ENCODE data around the gene FAR1.

FAR1 gene

DNA sequence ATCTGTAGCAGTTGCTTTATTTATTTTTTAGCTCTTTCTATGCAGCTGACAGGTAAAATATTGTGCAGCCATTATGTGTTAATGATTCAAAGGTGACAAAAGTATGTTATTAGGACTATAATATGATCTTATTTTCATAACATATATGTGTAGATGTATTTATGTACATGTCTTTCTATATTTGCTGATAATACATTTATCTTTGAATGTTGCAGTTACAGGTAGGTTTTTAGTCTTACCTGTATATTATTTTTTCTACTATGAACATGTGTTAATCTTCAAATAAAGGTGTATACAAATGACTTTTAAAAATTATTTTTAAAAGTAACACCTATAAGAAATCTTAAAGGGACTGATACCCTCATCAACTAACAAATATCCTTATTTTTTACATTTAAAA is 33.6 kb downstream of the FAR1 start:
- POLR2A ChIA-PET: no interaction called here
- TF ChIP-seq FOXA1 (IDR thresholded peaks at IDR 0.05) (no peak), SP1 (IDR thresholded peaks at IDR 0.05) (no peak), CTBP1 (IDR thresholded peaks at IDR 0.05; ENCODE audit: borderline replicate concordance) (no peak), BHLHE40 (IDR thresholded peaks at IDR 0.05; ENCODE audit: borderline replicate concordance) (no peak), ZNF384 (IDR thresholded peaks at IDR 0.05) (no peak), L3MBTL2 (conservative IDR thresholded peaks at IDR 0.05) (no peak), NFRKB (IDR thresholded peaks at IDR 0.05) (no peak), ELF4 (IDR thresholded peaks at IDR 0.05) (no peak), TARDBP (IDR thresholded peaks at IDR 0.05) (no peak), FOXM1 (IDR thresholded peaks at IDR 0.05; ENCODE audit: borderline replicate concordance) (no peak), FOXK2 (IDR thresholded peaks at IDR 0.05) (no peak), ARNT (IDR thresholded peaks at IDR 0.05) (no peak), SUZ12 (IDR thresholded peaks at IDR 0.05) (no peak), HDGF (IDR thresholded peaks at IDR 0.05; ENCODE audit: borderline replicate concordance) (no peak), LEF1 (IDR thresholded peaks at IDR 0.05; ENCODE audit: borderline replicate concordance) (no peak)
- TF ChIP-seq, protein P1, sequence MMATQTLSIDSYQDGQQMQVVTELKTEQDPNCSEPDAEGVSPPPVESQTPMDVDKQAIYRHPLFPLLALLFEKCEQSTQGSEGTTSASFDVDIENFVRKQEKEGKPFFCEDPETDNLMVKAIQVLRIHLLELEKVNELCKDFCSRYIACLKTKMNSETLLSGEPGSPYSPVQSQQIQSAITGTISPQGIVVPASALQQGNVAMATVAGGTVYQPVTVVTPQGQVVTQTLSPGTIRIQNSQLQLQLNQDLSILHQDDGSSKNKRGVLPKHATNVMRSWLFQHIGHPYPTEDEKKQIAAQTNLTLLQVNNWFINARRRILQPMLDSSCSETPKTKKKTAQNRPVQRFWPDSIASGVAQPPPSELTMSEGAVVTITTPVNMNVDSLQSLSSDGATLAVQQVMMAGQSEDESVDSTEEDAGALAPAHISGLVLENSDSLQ (IDR thresholded peaks at IDR 0.05): no peak
- CTCF ChIA-PET: interaction anchor here (0.7 kb wide), 2 partner anchors 23 to 224 kb away, joined by 3 read pairs; no protein-coding TSS in a partner anchor
- DNase-seq (ENCODE audit: extremely low spot score): no peak

DNA sequence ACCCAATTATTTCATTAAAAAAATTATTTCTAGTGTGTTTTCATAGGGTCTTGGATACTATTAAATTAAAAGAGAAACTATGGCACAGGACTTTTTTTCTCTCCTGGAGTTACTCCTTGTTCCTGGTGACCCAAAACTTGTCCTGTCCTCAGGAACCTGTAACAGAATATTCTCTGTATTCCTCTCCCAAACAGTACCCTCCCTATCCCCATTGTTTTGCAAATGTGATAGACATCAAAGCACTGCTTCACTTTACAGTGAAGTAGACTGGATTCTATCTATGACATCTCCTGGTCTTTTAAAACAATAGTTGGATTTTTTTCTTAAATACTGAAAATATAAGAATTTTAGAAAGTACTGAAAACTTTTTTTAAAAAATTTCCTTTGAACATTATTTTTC is 37.2 kb downstream of the FAR1 start:
- DNase-seq (ENCODE audit: extremely low spot score): no peak
- CTCF ChIA-PET: no interaction called here
- POLR2A ChIA-PET: no interaction called here

DNA sequence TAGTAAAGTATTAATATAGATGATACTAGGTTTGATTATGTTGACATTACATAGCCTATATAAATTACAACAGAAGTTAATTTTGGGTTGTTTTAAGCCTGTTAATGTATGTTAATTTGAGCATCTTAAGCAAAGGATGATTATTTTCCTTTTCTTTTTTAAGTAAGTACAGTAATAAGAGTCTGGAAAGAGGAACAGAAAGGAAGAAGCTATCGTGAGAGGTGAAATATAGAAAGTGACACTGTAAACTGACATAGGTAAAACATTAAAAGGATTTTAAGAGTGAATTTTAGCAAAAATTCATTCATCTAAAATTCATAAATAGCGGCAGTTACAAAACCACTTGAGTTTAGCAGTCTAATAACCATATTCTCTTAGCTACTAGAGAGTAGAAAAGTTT is 45.5 kb downstream of the FAR1 start:
- TF ChIP-seq CTBP1 (IDR thresholded peaks at IDR 0.05; ENCODE audit: borderline replicate concordance) (no peak), BHLHE40 (IDR thresholded peaks at IDR 0.05; ENCODE audit: borderline replicate concordance) (no peak), L3MBTL2 (conservative IDR thresholded peaks at IDR 0.05) (no peak), LEF1 (IDR thresholded peaks at IDR 0.05; ENCODE audit: borderline replicate concordance) (no peak), SP1 (IDR thresholded peaks at IDR 0.05) (no peak), ELF4 (IDR thresholded peaks at IDR 0.05) (no peak), ARNT (IDR thresholded peaks at IDR 0.05) (no peak), SUZ12 (IDR thresholded peaks at IDR 0.05) (no peak), FOXM1 (IDR thresholded peaks at IDR 0.05; ENCODE audit: borderline replicate concordance) (no peak), TARDBP (IDR thresholded peaks at IDR 0.05) (no peak), ZNF384 (IDR thresholded peaks at IDR 0.05) (no peak)
- CTCF ChIA-PET: no interaction called here
- POLR2A ChIA-PET: no interaction called here
- DNase-seq (ENCODE audit: extremely low spot score): no peak

More for the DNA sequence above, 37.2 kb downstream of the FAR1 start:
- TF ChIP-seq CTBP1 (IDR thresholded peaks at IDR 0.05; ENCODE audit: borderline replicate concordance): no peak
- no peak for TF ChIP-seq FOXA1 (IDR thresholded peaks at IDR 0.05)
- TF ChIP-seq FOXK2 (IDR thresholded peaks at IDR 0.05): no peak
- TF ChIP-seq NFRKB (IDR thresholded peaks at IDR 0.05): no peak
- no peak for TF ChIP-seq TARDBP (IDR thresholded peaks at IDR 0.05)
- TF ChIP-seq ARNT (IDR thresholded peaks at IDR 0.05): no peak
- TF ChIP-seq ELF4 (IDR thresholded peaks at IDR 0.05): no peak

DNA sequence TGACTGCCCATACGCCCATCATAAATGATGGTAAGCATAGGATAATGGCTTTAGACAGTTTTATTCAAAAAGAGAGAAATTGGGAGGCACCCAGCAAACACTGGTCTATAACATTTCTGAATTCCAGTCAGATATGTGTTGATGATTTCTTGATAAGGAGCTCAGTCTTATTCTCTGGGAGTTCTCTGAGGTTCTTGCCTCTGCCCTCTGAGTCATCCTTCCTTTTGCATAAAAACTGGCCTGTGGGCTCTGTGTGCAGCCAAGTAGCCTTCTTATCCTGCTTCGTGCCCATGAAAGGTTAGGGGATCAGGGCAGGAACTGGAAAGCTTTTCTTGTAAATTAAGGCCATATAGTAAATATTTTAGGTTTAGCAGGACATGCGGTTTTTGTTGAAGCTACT is 48.9 kb downstream of the FAR1 start:
- no peak for DNase-seq (ENCODE audit: extremely low spot score)
- POLR2A ChIA-PET: no interaction called here
- TF ChIP-seq L3MBTL2 (conservative IDR thresholded peaks at IDR 0.05) (no peak), FOXM1 (IDR thresholded peaks at IDR 0.05; ENCODE audit: borderline replicate concordance) (no peak), TARDBP (IDR thresholded peaks at IDR 0.05) (no peak), ARNT (IDR thresholded peaks at IDR 0.05) (no peak), NFRKB (IDR thresholded peaks at IDR 0.05) (no peak), BHLHE40 (IDR thresholded peaks at IDR 0.05; ENCODE audit: borderline replicate concordance) (no peak), LEF1 (IDR thresholded peaks at IDR 0.05; ENCODE audit: borderline replicate concordance) (no peak), ELF4 (IDR thresholded peaks at IDR 0.05) (no peak), HDGF (IDR thresholded peaks at IDR 0.05; ENCODE audit: borderline replicate concordance) (no peak)
- CTCF ChIA-PET: interaction anchor here (0.6 kb wide), 1 partner anchor 136 kb away, joined by 4 read pairs; no protein-coding TSS in a partner anchor

DNA sequence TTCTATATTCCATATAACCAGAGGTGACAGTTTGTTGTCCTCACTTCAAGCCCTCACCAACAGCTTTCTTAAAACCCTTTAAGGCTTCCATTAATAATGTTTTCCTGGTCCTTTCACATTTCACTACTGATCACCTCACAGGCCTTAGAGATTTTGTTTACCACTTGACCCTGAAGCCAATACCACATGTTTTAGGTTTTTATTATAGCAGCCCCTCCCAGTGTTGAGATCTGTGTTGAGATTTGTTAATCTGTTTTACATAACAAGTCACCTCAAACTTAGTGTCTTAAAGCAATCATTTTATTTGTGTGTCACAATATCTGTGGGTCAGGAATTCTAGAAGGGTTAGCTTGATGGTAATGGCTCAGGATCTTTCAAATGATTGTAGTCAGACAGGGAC is 49.9 kb downstream of the FAR1 start:
- TF ChIP-seq CTBP1 (IDR thresholded peaks at IDR 0.05; ENCODE audit: borderline replicate concordance) (no peak), L3MBTL2 (conservative IDR thresholded peaks at IDR 0.05) (no peak), TARDBP (IDR thresholded peaks at IDR 0.05) (no peak), NFRKB (IDR thresholded peaks at IDR 0.05) (no peak), FOXA1 (IDR thresholded peaks at IDR 0.05) (no peak), FOXM1 (IDR thresholded peaks at IDR 0.05; ENCODE audit: borderline replicate concordance) (no peak)
- CTCF ChIA-PET: no interaction called here
- no peak for DNase-seq (ENCODE audit: extremely low spot score)
- POLR2A ChIA-PET: no interaction called here

DNA sequence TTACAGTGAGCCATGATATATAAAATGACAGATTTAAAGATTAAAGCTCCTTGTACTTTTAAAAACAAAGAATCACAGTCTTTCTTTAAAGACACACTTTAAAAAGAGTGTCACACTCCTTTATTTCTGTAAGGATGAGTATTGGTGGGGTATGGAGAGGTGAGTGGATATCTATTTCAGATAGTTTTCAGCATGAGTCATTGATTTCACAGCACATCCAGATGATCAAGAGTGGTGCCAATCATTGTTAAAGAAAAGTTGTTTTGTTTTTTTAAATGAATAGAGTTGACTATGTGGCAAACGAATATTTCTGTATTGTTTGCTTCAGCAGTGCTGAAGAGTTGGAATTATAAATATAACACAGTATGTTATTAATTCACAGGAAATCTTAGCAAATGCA is 52.5 kb downstream of the FAR1 start:
- POLR2A ChIA-PET: no interaction called here
- no peak for DNase-seq (ENCODE audit: extremely low spot score)
- CTCF ChIA-PET: no interaction called here
- TF ChIP-seq ELF4 (IDR thresholded peaks at IDR 0.05): no peak
- TF ChIP-seq FOXA1 (IDR thresholded peaks at IDR 0.05): no peak
- no peak for TF ChIP-seq FOXM1 (IDR thresholded peaks at IDR 0.05; ENCODE audit: borderline replicate concordance)
- no peak for TF ChIP-seq CTBP1 (IDR thresholded peaks at IDR 0.05; ENCODE audit: borderline replicate concordance)
- TF ChIP-seq ARNT (IDR thresholded peaks at IDR 0.05): no peak
- TF ChIP-seq BHLHE40 (IDR thresholded peaks at IDR 0.05; ENCODE audit: borderline replicate concordance): no peak
- no peak for TF ChIP-seq ZNF384 (IDR thresholded peaks at IDR 0.05)
- TF ChIP-seq, protein P1 (IDR thresholded peaks at IDR 0.05): no peak
- TF ChIP-seq L3MBTL2 (conservative IDR thresholded peaks at IDR 0.05): no peak
- TF ChIP-seq LEF1 (IDR thresholded peaks at IDR 0.05; ENCODE audit: borderline replicate concordance): no peak
- TF ChIP-seq FOXK2 (IDR thresholded peaks at IDR 0.05): no peak
- TF ChIP-seq HDGF (IDR thresholded peaks at IDR 0.05; ENCODE audit: borderline replicate concordance): no peak
- no peak for TF ChIP-seq SP1 (IDR thresholded peaks at IDR 0.05)

DNA sequence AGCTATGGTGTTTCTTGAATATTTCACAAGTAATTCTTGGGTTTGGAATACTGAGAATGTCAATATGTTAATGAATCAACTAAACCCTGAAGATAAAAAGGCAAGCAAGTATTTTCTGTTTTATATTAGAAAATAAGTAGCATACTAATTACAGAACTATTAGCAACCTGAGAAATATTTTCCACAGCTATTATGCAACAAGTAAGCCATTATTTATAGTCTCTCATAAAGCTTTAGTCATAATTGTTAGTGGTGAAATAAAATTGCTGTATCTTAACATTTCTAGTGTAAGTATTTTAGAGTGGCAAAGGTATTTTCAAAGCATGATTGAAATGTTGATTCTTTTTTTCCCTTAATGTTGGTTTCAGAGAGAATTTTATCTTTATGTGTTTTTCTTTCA is 53.3 kb downstream of the FAR1 start:
- ChIA-PET POLR2A (no interaction called here), CTCF (no interaction called here)
- TF ChIP-seq LEF1 (IDR thresholded peaks at IDR 0.05; ENCODE audit: borderline replicate concordance): no peak
- no peak for TF ChIP-seq FOXA1 (IDR thresholded peaks at IDR 0.05)
- no peak for TF ChIP-seq NFRKB (IDR thresholded peaks at IDR 0.05)
- TF ChIP-seq FOXK2 (IDR thresholded peaks at IDR 0.05): no peak
- TF ChIP-seq FOXM1 (IDR thresholded peaks at IDR 0.05; ENCODE audit: borderline replicate concordance): no peak
- TF ChIP-seq TARDBP (IDR thresholded peaks at IDR 0.05): no peak
- TF ChIP-seq BHLHE40 (IDR thresholded peaks at IDR 0.05; ENCODE audit: borderline replicate concordance): no peak
- no peak for TF ChIP-seq SP1 (IDR thresholded peaks at IDR 0.05)
- no peak for TF ChIP-seq ZNF384 (IDR thresholded peaks at IDR 0.05)
- TF ChIP-seq CTBP1 (IDR thresholded peaks at IDR 0.05; ENCODE audit: borderline replicate concordance): no peak
- TF ChIP-seq ELF4 (IDR thresholded peaks at IDR 0.05): no peak
- no peak for TF ChIP-seq L3MBTL2 (conservative IDR thresholded peaks at IDR 0.05)
- TF ChIP-seq ARNT (IDR thresholded peaks at IDR 0.05): no peak
- TF ChIP-seq SUZ12 (IDR thresholded peaks at IDR 0.05): no peak
- TF ChIP-seq, protein P1 (IDR thresholded peaks at IDR 0.05): no peak
- TF ChIP-seq HDGF (IDR thresholded peaks at IDR 0.05; ENCODE audit: borderline replicate concordance): no peak
- no peak for DNase-seq (ENCODE audit: extremely low spot score)

Data from HEK293T (cell line).